Measurements from ENCODE around the gene KAZN.

Gene KAZN

DNA sequence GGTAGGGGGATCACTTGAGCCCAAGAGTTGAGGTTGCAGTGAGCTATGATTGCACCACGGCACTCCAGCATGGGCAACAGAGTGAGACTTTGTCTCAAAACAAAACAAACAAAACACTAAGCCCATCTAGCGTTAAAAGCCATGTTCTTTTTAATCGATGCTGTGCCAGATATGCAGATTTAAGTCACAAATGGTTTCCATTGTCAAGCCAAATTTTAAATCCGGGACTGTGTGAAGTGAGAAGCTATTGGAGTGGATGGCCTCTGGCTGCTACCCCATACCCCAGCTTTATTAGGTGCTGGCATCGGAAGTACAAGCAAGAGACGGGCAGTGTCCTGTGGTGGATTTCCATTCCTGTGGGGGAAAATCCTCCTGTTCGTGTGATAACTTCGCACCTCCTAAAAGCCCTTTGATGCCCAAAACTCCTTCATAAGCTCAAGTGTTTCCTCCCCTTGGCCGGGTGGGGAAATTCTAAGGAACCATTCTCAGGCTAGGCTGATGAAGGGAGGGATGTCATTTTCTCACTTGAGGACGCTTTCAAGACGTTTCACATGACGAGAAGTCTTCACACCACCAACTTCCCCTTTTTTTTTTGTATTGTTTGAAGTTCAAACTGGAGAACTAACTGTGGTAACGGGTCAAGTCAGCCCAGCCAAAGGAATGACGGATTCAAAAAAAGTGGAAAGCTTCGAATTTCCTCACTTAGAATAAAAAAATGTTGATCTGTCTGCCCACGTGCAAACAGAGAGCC lies 140.8 kb downstream of the KAZN start:
- Histone ChIP-seq H3K79me2 (ENCODE audit: control insufficient read depth, insufficient read depth, low read length, unreplicated experiment) (no peaks in the 10 kb centered on the region), H2AFZ (ENCODE audit: low read length, unreplicated experiment) (no peak overlapping the region), H3K27ac (ENCODE audit: low read depth, low read length) (no peak overlapping the region)

GRCh38 chr1:14740016-14740415 lies 141.5 kb downstream of the KAZN start:
- Histone ChIP-seq H3K4me1 (ENCODE audit: control insufficient read depth, insufficient read depth, low read length, unreplicated experiment) (peaks cover 14% of the 10 kb centered on the region), H3K36me3 (ENCODE audit: insufficient read depth, low read length) (no peaks in the 10 kb centered on the region), H2AFZ (ENCODE audit: low read length, unreplicated experiment) (no peak overlapping the region), H3K79me2 (ENCODE audit: control insufficient read depth, insufficient read depth, low read length, unreplicated experiment) (no peaks in the 10 kb centered on the region), H3K4me3 (ENCODE audit: low read depth, low read length) (no peak overlapping the region), H3K27ac (ENCODE audit: low read depth, low read length) (no peak overlapping the region), H3K27me3 (ENCODE audit: insufficient read depth, low read length) (no peaks in the 10 kb centered on the region)

More for the DNA sequence above, 140.8 kb downstream of the KAZN start:
- Histone ChIP-seq H3K4me3 (ENCODE audit: low read depth, low read length) (no peak overlapping the region), H3K27me3 (ENCODE audit: insufficient read depth, low read length) (no peaks in the 10 kb centered on the region), H3K4me1 (ENCODE audit: control insufficient read depth, insufficient read depth, low read length, unreplicated experiment) (peaks cover 14% of the 10 kb centered on the region), H3K36me3 (ENCODE audit: insufficient read depth, low read length) (no peaks in the 10 kb centered on the region)

- no peaks in the 10 kb centered on the region for H3K36me3 ChIP-seq (ENCODE audit: insufficient read depth, low read length)
- H3K4me1 ChIP-seq (ENCODE audit: control insufficient read depth, insufficient read depth, low read length, unreplicated experiment), result peaks cover 22% of the 10 kb centered on the region
- H3K27ac ChIP-seq (ENCODE audit: low read depth, low read length), result no peak overlapping the region
- H3K4me3 ChIP-seq (ENCODE audit: low read depth, low read length), result no peak overlapping the region
- H3K27me3 ChIP-seq (ENCODE audit: insufficient read depth, low read length), result no peaks in the 10 kb centered on the region
- no peaks in the 10 kb centered on the region for H3K79me2 ChIP-seq (ENCODE audit: control insufficient read depth, insufficient read depth, low read length, unreplicated experiment)
- no peak overlapping the region for H2AFZ ChIP-seq (ENCODE audit: low read length, unreplicated experiment)
Observed at GRCh38 chr1:14741082-14741481, 142.6 kb downstream of the KAZN start.

- Histone ChIP-seq H3K27me3 (ENCODE audit: insufficient read depth, low read length) (no peaks in the 10 kb centered on the region), H2AFZ (ENCODE audit: low read length, unreplicated experiment) (peak overlapping the region; percentile 78), H3K4me3 (ENCODE audit: low read depth, low read length) (no peak overlapping the region), H3K79me2 (ENCODE audit: control insufficient read depth, insufficient read depth, low read length, unreplicated experiment) (no peaks in the 10 kb centered on the region), H3K27ac (ENCODE audit: low read depth, low read length) (peak overlapping the region; percentile 89), H3K4me1 (ENCODE audit: control insufficient read depth, insufficient read depth, low read length, unreplicated experiment) (peaks cover 22% of the 10 kb centered on the region), H3K36me3 (ENCODE audit: insufficient read depth, low read length) (no peaks in the 10 kb centered on the region)
Observed at GRCh38 chr1:14741532-14741931, 143.0 kb downstream of the KAZN start.

GRCh38 chr1:14742181-14742980 lies 143.9 kb downstream of the KAZN start:
- peaks cover 22% of the 10 kb centered on the region for H3K4me1 ChIP-seq (ENCODE audit: control insufficient read depth, insufficient read depth, low read length, unreplicated experiment)
- H3K36me3 ChIP-seq (ENCODE audit: insufficient read depth, low read length), result no peaks in the 10 kb centered on the region
- H2AFZ ChIP-seq (ENCODE audit: low read length, unreplicated experiment), result peak overlapping the region; percentile 78
- no peaks in the 10 kb centered on the region for H3K27me3 ChIP-seq (ENCODE audit: insufficient read depth, low read length)
- peak overlapping the region; percentile 89 for H3K27ac ChIP-seq (ENCODE audit: low read depth, low read length)
- H3K79me2 ChIP-seq (ENCODE audit: control insufficient read depth, insufficient read depth, low read length, unreplicated experiment), result no peaks in the 10 kb centered on the region
- H3K4me3 ChIP-seq (ENCODE audit: low read depth, low read length), result no peak overlapping the region

DNA sequence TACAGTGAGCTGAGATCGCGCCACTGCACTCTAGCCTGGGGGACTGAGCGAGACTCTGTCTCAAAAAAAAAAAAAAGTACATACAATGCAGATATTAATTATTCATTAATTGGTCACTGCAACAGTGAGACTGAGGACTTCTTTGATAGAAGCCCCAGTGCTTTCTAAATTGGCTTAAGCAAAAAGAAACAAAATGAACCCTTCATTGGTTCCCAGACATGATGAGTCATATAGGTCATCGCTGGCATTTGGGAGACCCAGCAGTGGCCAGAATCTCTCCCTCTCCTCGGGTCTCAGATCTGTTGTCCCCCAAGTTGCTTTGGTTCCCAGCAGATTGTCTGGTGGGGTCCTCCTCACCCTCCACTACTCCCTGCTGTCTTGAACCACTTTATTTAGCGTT lies 144.9 kb downstream of the KAZN start:
- H3K27me3 ChIP-seq (ENCODE audit: insufficient read depth, low read length), result no peaks in the 10 kb centered on the region
- no peaks in the 10 kb centered on the region for H3K36me3 ChIP-seq (ENCODE audit: insufficient read depth, low read length)
- no peak overlapping the region for H3K27ac ChIP-seq (ENCODE audit: low read depth, low read length)
- H3K4me3 ChIP-seq (ENCODE audit: low read depth, low read length), result no peak overlapping the region
- H3K4me1 ChIP-seq (ENCODE audit: control insufficient read depth, insufficient read depth, low read length, unreplicated experiment), result peaks cover 22% of the 10 kb centered on the region
- H2AFZ ChIP-seq (ENCODE audit: low read length, unreplicated experiment), result no peak overlapping the region
- H3K79me2 ChIP-seq (ENCODE audit: control insufficient read depth, insufficient read depth, low read length, unreplicated experiment), result no peaks in the 10 kb centered on the region

DNA sequence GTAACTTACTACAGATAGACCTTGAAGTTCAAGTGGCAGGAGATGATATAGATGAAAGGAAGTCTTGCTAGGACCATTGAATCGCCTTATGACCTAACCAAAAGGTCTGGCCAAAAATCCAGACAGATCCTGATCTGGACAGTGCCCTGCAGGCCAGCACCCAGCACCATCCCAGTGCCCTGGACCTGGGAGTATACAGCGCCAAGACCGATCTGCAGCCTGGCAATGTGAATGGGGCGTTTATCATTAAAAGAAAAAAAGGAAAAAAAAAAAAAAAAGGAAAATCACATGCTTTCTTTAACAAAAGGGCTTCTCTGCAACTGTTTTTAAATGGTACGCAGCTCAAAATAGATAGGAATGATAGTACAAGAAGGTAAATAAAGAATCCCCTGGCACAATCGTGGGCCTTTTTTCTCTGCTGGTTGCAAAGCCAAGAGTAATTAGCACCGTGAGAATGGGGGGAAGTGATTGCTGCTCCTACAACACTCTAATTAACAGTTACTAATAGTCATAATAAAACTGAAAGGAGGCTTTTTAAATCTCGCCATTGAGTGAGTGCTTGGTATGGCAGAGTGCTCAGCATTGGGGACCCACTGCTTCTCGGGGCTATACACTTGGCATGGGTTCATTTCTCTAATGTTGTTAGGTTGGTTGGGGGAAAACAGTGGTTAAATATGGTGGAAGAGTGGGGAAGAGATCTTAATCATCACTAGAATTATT lies 146.7 kb downstream of the KAZN start:
- Histone ChIP-seq H3K4me3 (ENCODE audit: low read depth, low read length) (no peak overlapping the region), H3K36me3 (ENCODE audit: insufficient read depth, low read length) (no peaks in the 10 kb centered on the region)

GRCh38 chr1:14745789-14746188 lies 147.3 kb downstream of the KAZN start:
- Histone ChIP-seq H3K36me3 (ENCODE audit: insufficient read depth, low read length) (no peaks in the 10 kb centered on the region), H3K27ac (ENCODE audit: low read depth, low read length) (no peak overlapping the region), H3K4me3 (ENCODE audit: low read depth, low read length) (no peak overlapping the region), H3K27me3 (ENCODE audit: insufficient read depth, low read length) (no peaks in the 10 kb centered on the region), H3K4me1 (ENCODE audit: control insufficient read depth, insufficient read depth, low read length, unreplicated experiment) (peaks cover 22% of the 10 kb centered on the region), H3K79me2 (ENCODE audit: control insufficient read depth, insufficient read depth, low read length, unreplicated experiment) (no peaks in the 10 kb centered on the region), H2AFZ (ENCODE audit: low read length, unreplicated experiment) (no peak overlapping the region)

More for the DNA sequence above, 146.7 kb downstream of the KAZN start:
- no peaks in the 10 kb centered on the region for H3K27me3 ChIP-seq (ENCODE audit: insufficient read depth, low read length)
- H3K27ac ChIP-seq (ENCODE audit: low read depth, low read length), result no peak overlapping the region
- H3K79me2 ChIP-seq (ENCODE audit: control insufficient read depth, insufficient read depth, low read length, unreplicated experiment), result no peaks in the 10 kb centered on the region
- H3K4me1 ChIP-seq (ENCODE audit: control insufficient read depth, insufficient read depth, low read length, unreplicated experiment), result peaks cover 22% of the 10 kb centered on the region
- H2AFZ ChIP-seq (ENCODE audit: low read length, unreplicated experiment), result no peak overlapping the region

DNA sequence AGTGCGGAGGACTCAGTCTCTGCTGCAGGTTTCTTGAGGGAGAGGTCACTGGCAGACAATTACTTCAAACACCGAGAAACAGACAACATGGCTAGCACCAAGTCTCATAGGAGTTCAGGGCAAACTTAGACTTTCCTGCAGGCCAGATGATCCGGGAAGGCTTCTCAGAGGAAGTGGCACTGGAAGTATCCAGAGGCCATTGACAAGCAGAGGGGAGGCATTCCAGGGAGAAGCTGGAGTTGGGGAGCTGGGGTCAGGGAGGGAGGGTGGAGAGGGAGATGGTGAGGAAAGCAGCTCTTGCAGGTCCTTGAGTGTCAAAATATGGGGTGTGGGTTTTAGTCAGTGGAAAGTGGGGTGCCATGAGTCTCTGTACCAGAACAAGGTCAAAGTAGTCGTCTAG lies 147.9 kb downstream of the KAZN start:
- H3K4me1 ChIP-seq (ENCODE audit: control insufficient read depth, insufficient read depth, low read length, unreplicated experiment), result peaks cover 20% of the 10 kb centered on the region
- no peak overlapping the region for H3K27ac ChIP-seq (ENCODE audit: low read depth, low read length)
- no peaks in the 10 kb centered on the region for H3K79me2 ChIP-seq (ENCODE audit: control insufficient read depth, insufficient read depth, low read length, unreplicated experiment)
- H3K27me3 ChIP-seq (ENCODE audit: insufficient read depth, low read length), result no peaks in the 10 kb centered on the region
- H3K36me3 ChIP-seq (ENCODE audit: insufficient read depth, low read length), result no peaks in the 10 kb centered on the region
- H2AFZ ChIP-seq (ENCODE audit: low read length, unreplicated experiment), result no peak overlapping the region
- H3K4me3 ChIP-seq (ENCODE audit: low read depth, low read length), result no peak overlapping the region

GRCh38 chr1:14748151-14748550 lies 149.7 kb downstream of the KAZN start:
- Histone ChIP-seq H2AFZ (ENCODE audit: low read length, unreplicated experiment) (no peak overlapping the region), H3K4me1 (ENCODE audit: control insufficient read depth, insufficient read depth, low read length, unreplicated experiment) (peaks cover 8% of the 10 kb centered on the region), H3K36me3 (ENCODE audit: insufficient read depth, low read length) (no peaks in the 10 kb centered on the region), H3K27me3 (ENCODE audit: insufficient read depth, low read length) (no peaks in the 10 kb centered on the region), H3K4me3 (ENCODE audit: low read depth, low read length) (no peak overlapping the region), H3K79me2 (ENCODE audit: control insufficient read depth, insufficient read depth, low read length, unreplicated experiment) (no peaks in the 10 kb centered on the region), H3K27ac (ENCODE audit: low read depth, low read length) (no peak overlapping the region)

Data from ACC112 (cell line).